ENCODE measurements around the gene KCNE5. TPM values are rescaled to one million over a fixed set of nuclear protein-coding genes. Genes with fewer than 3 reads are reported as not detected.
A peak's percentile ranks its signal among the peaks of the same experiment; 100 is the strongest.
"Not testable (repeated sequence)": the region's sequence is repeated elsewhere in the genome, so short reads cannot be mapped to it uniquely, and the experiment has no call there.

The KCNE5 gene
- polyA plus RNA-seq, 10 donors = 35.1 to 104 (median 55.3) TPM

DNA sequence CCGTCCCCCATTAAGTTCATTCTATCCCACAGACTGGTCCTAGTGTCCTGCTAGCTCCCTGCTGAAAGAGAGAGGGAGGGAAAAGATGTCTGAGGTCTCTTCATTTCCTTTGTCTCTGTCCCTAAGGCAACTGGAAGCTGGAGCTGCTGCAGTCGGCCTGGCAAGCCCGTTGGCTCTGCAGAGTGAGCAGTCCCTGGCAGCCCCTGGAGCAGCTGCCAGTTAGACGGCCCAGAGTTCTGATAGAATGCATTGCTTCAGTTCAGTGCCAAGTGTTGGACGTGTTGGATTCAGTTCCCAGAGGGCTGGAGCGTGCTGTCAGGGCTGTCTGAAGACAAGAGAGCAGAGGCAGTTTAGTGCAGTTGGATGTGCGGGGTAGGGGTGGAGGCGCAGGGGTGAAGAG is 975 bp downstream of the KCNE5 start:
- DNase-seq = peak; percentile 31 to 44 (median 32)

DNA sequence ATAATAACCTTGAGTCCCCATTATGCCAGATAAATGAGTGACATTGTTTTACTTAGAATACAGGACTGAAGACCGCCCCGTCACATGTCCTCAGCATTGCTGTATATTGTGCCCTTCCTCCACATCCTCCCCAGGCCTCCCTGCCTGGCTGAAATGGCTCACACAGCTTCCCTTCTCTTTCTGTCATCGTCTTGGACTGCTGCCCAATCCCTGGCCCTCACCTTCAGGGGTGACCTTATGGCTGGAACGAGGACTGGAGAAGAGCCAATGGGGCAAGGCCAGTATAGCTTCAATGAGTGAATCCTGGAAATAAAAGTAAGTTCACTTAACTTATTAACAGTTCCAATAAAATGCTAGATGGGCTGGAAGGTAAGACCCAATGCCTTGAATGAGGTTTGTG is 2.7 kb downstream of the KCNE5 start:
- DNase-seq = no peak

GRCh38 chrX:109619771-109620170 is 5.2 kb downstream of the KCNE5 start:
- no peak for DNase-seq

DNA sequence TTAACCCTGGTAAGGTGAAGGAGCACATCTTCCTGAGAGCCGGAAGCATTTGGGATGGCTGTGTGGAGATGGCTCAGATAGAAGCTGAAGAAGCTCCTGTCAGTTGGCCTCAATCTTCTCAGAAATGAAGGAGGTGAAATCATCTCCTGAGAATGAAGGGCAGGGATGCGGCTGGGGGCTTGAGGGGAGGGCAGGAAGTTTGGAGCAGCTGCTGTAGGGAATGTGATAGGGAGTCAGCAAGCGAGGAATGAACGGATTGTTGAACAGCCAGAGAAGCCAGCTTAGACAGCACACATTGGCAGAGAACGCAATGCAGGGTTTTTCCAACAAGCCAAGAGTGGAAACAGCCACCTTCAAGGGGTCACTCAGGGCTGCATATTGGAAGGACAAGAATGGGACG is 10.0 kb downstream of the KCNE5 start:
- no peak for DNase-seq

DNA sequence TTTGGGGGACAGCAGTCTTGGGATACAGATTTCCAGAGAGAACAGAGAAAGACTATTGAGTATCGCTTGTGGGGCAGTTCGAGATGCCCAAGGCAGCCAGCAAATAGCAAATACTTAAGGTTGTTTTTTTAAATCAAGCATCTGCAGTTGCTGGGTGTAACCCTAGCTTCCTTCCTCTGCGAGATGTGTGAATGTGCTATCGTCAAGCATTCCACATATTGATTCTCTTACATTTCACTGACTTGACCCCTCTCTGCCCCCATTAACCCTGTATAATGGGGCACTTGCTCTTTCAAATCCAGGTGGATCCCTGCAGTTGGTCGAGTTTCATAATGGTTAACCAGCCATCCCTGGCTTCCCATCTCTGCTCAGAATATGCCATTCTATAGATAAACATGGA is 23.5 kb downstream of the KCNE5 start:
- no peak for DNase-seq

GRCh38 chrX:109600237-109600651 is 24.7 kb downstream of the KCNE5 start:
- peak in 2 of 3 donors; percentile 45 to 58 for DNase-seq

GRCh38 chrX:109596015-109596414 is 29.0 kb downstream of the KCNE5 start:
- DNase-seq = no peak

- DNase-seq = no peak
Measured at GRCh38 chrX:109590176-109590575, 34.8 kb downstream of the KCNE5 start.

DNA sequence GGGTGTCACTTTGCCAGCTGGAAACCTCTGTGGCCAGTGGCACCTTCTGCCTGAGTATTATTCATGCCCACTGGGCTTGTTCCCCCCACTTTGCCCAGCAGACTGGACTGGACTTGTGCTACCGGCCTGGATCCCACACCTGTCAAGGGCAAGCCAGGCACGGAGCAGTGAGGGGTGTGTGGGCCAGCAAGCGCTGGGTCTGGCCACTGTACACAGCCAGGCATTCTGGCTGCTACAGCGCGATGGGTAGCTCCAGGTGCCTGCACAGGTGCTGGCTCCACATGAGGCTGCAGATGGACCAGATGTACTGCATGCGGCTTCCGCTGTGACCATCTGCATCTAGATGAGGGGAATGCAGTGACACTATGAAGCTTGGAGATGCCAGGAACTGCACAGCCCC is 39.5 kb downstream of the KCNE5 start:
- no peak for DNase-seq

GRCh38 chrX:109578916-109579315 is 46.1 kb downstream of the KCNE5 start:
- DNase-seq = no peak

GRCh38 chrX:109577055-109577454 is 47.9 kb downstream of the KCNE5 start:
- DNase-seq = no peak

GRCh38 chrX:109576083-109576482 is 48.9 kb downstream of the KCNE5 start:
- not testable (repeated sequence) for DNase-seq

Other genes starting within 250 kb of the KCNE5 start
- not detected for gene GUCY2F, start 143.1 kb downstream of the KCNE5 start, polyA plus RNA-seq (ENCODE audit: insufficient read length in 10 of 10)
- 1 to 10 TPM; 6.2 to 9.8 (median 7.7) TPM for gene NXT2, start 88.3 kb downstream of the KCNE5 start, polyA plus RNA-seq (ENCODE audit: insufficient read length in 10 of 10)
- gene ACSL4, start 108.1 kb upstream of the KCNE5 start, polyA plus RNA-seq (ENCODE audit: insufficient read length in 10 of 10) = 10 to 100 TPM; 14.4 to 27.7 (median 19.0) TPM